HUES48 (cell line): ENCODE measurements around the gene RABL2A.
"Not testable (repeated sequence)": the region's sequence is repeated elsewhere in the genome, so short reads cannot be mapped to it uniquely, and the experiment has no call there.

Experiments used
- H3K27ac ChIP-seq: one replicate; pipeline ENCODE4 v1.7.0; 2013; ENCODE audit warnings: low read depth, low read length, inconsistent platforms
- H3K27me3 ChIP-seq: 2 replicates; pipeline ENCODE4 v1.6.1; 2013; ENCODE audit warnings: mild to moderate bottlenecking, low read length; ENCODE audit not compliant: control insufficient read depth, insufficient read depth
- H3K36me3 ChIP-seq: 2 replicates; pipeline ENCODE4 v1.6.1; 2013; ENCODE audit warnings: low read length; ENCODE audit not compliant: control insufficient read depth, insufficient read depth
- H3K4me1 ChIP-seq: 2 replicates; pipeline ENCODE4 v1.6.1; 2013; ENCODE audit warnings: mild to moderate bottlenecking, low read length; ENCODE audit not compliant: control insufficient read depth, insufficient read depth
- H3K4me3 ChIP-seq: 2 replicates; pipeline ENCODE4 v1.5.1; 2013; ENCODE audit warnings: mild to moderate bottlenecking, low read depth, low read length
- H3K9ac ChIP-seq: 2 replicates; pipeline ENCODE4 v1.6.1; 2013; ENCODE audit warnings: mild to moderate bottlenecking, low read depth, low read length, moderate library complexity
- H3K9me3 ChIP-seq: 2 replicates; pipeline ENCODE4 v1.6.1; 2013; ENCODE audit warnings: low read length; ENCODE audit not compliant: control insufficient read depth, insufficient read depth

Gene RABL2A

GRCh38 chr2:113621002-113621401 is 6.1 kb upstream of the RABL2A start:
- H3K27ac ChIP-seq, H3K9me3 ChIP-seq, H3K27me3 ChIP-seq, H3K4me3 ChIP-seq, H3K36me3 ChIP-seq, H3K4me1 ChIP-seq, H3K9ac ChIP-seq: not testable (repeated sequence)

GRCh38 chr2:113625906-113626305 is 1.2 kb upstream of the RABL2A start:
- not testable (repeated sequence) for H3K36me3 ChIP-seq, H3K27me3 ChIP-seq, H3K4me3 ChIP-seq, H3K9me3 ChIP-seq, H3K27ac ChIP-seq, H3K4me1 ChIP-seq, H3K9ac ChIP-seq

DNA sequence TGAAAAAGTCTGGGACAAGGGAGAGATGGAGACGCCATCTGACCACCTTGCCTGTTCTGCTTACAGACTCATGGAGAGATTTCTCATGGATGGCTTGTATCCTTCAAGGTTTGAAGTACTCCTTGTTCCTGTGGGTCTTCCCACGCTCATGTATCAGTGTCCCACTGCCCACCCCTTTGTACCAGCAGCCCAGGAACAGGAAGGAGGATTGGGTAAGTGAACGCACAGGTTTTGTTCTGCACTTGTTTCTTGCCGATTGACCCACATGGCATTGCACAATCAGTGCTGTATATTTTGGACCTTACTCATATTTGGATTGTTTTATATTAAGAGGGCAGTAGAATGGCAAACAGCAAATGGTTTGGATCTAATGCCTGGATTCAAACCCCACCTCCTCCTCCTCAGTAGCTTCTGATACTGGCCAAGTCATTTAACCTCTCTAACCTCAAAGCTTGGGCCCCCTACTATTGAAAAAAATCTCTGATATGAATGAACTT is 5.8 kb downstream of the RABL2A start:
- H3K4me3 ChIP-seq, H3K9ac ChIP-seq, H3K27me3 ChIP-seq: not testable (repeated sequence)

GRCh38 chr2:113635358-113635757 is 8.3 kb downstream of the RABL2A start:
- not testable (repeated sequence) for H3K4me3 ChIP-seq, H3K9me3 ChIP-seq, H3K27me3 ChIP-seq, H3K4me1 ChIP-seq, H3K9ac ChIP-seq, H3K27ac ChIP-seq, H3K36me3 ChIP-seq

More for the DNA sequence above, 5.8 kb downstream of the RABL2A start:
- H3K9me3 ChIP-seq, H3K4me1 ChIP-seq, H3K27ac ChIP-seq, H3K36me3 ChIP-seq: not testable (repeated sequence)

- not testable (repeated sequence) for H3K4me1 ChIP-seq, H3K9ac ChIP-seq, H3K9me3 ChIP-seq, H3K27me3 ChIP-seq, H3K4me3 ChIP-seq, H3K36me3 ChIP-seq, H3K27ac ChIP-seq
Observed at GRCh38 chr2:113636226-113636625, 9.2 kb downstream of the RABL2A start.

GRCh38 chr2:113638084-113638483 is 11.0 kb downstream of the RABL2A start:
- not testable (repeated sequence) for H3K9me3 ChIP-seq, H3K4me1 ChIP-seq, H3K27ac ChIP-seq, H3K9ac ChIP-seq, H3K4me3 ChIP-seq, H3K27me3 ChIP-seq, H3K36me3 ChIP-seq

- not testable (repeated sequence) for H3K4me3 ChIP-seq, H3K9ac ChIP-seq, H3K27me3 ChIP-seq, H3K36me3 ChIP-seq, H3K27ac ChIP-seq, H3K9me3 ChIP-seq, H3K4me1 ChIP-seq
Observed at GRCh38 chr2:113646217-113646616, 19.2 kb downstream of the RABL2A start.

DNA sequence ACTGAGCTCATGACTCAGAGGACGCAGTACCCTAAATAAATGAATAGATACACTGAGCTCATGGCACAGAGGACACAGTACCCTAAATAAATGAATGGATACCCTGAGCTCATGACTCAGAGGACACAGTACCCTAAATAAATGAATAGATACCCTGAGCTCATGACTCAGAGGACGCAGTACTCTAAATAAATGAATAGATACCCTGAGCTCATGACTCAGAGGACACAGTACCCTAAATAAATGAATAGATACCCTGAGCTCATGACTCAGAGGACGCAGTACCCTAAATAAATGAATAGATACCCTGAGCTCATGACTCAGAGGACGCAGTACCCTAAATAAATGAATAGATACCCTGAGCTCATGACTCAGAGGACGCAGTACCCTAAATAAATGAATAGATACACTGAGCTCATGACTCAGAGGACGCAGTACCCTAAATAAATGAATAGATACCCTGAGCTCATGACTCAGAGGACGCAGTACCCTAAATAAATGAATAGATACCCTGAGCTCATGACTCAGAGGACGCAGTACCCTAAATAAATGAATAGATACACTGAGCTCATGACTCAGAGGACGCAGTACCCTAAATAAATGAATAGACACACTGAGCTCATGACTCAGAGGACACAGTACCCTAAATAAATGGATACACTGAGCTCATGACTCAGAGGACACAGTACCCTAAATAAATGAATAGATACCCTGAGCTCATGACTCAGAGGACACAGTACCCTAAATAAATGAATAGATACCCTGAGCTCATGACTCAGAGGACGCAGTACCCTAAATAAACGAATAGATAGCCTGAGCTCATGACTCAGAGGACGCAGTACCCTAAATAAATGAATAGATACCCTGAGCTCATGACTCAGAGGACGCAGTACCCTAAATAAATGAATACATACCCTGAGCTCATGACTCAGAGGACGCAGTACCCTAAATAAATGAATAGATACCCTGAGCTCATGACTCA is 24.1 kb downstream of the RABL2A start:
- H3K4me1 ChIP-seq, H3K9me3 ChIP-seq, H3K27me3 ChIP-seq, H3K36me3 ChIP-seq, H3K9ac ChIP-seq, H3K4me3 ChIP-seq, H3K27ac ChIP-seq: not testable (repeated sequence)

DNA sequence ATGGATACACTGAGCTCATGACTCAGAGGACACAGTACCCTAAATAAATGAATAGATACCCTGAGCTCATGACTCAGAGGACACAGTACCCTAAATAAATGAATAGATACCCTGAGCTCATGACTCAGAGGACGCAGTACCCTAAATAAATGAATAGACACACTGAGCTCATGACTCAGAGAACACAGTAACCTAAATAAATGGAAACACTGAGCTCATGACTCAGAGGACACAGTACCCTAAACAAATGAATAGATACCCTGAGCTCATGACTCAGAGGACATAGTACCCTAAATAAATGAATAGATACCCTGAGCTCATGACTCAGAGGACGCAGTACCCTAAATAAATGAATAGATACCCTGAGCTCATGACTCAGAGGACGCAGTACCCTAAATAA is 25.5 kb downstream of the RABL2A start:
- not testable (repeated sequence) for H3K36me3 ChIP-seq, H3K9me3 ChIP-seq, H3K9ac ChIP-seq, H3K4me1 ChIP-seq, H3K4me3 ChIP-seq, H3K27me3 ChIP-seq, H3K27ac ChIP-seq

- H3K4me3 ChIP-seq, H3K27ac ChIP-seq, H3K27me3 ChIP-seq, H3K9me3 ChIP-seq, H3K9ac ChIP-seq, H3K36me3 ChIP-seq, H3K4me1 ChIP-seq: not testable (repeated sequence)
Observed at GRCh38 chr2:113656031-113656624, 29.1 kb downstream of the RABL2A start.

- H3K4me3 ChIP-seq, H3K9ac ChIP-seq, H3K9me3 ChIP-seq, H3K36me3 ChIP-seq, H3K27me3 ChIP-seq, H3K27ac ChIP-seq, H3K4me1 ChIP-seq: not testable (repeated sequence)
Observed at GRCh38 chr2:113657735-113658134, 30.7 kb downstream of the RABL2A start.
